Neural crest cell (in vitro differentiated cells): ENCODE data around the gene ST3GAL3. TPM values are rescaled to one million over a fixed set of nuclear protein-coding genes. Genes with fewer than 3 reads are reported as not detected.

Experiments used
- DNase-seq: peaks from one replicate; pipeline ENCODE4 v3.0.0; 2021; ENCODE audit warnings: low read depth, mixed read lengths, low spot score
- H3K27ac Mint-ChIP-seq: one replicate; pipeline ENCODE4 v1.8.0; 2021; ENCODE audit warnings: mild to moderate bottlenecking, mixed read lengths; ENCODE audit not compliant: unreplicated experiment
- H3K27me3 Mint-ChIP-seq: 2 replicates; pipeline ENCODE4 v1.8.0; 2021; ENCODE audit warnings: low read depth, mild to moderate bottlenecking, mixed read lengths
- H3K36me3 Mint-ChIP-seq: 2 replicates; pipeline ENCODE4 v1.8.0; 2021; ENCODE audit warnings: low read depth, mild to moderate bottlenecking, mixed read lengths
- H3K4me1 Mint-ChIP-seq: 2 replicates; pipeline ENCODE4 v1.8.0; 2021; ENCODE audit warnings: mixed read lengths
- H3K4me3 Mint-ChIP-seq: one replicate; pipeline ENCODE4 v1.8.0; 2021; ENCODE audit warnings: mild to moderate bottlenecking, mixed read lengths
- H3K9me3 Mint-ChIP-seq: 2 replicates; pipeline ENCODE4 v1.8.0; 2021; ENCODE audit warnings: mixed read lengths
- CTCF ChIP-seq: fragments of 200-600 bp; sonication (generic); conservative IDR thresholded peaks from 2 replicates; pipeline ENCODE4 v1.5.0; 2021; ENCODE audit warnings: antibody characterized with exemption, mild to moderate bottlenecking
- long read RNA-seq: library from polyadenylated mRNA; unstranded; transcript quantifications from one replicate; pipeline ENCODE4 v2.0.0, GENCODE V29; 2020
- total RNA-seq: library from RNA; stranded (reverse); gene quantifications from 2 replicates; pipeline ENCODE4 v1.2.1, GENCODE V29; 2021

The ST3GAL3 gene
- total RNA-seq: 34.8 and 37.4 TPM in 2 replicates
- long read RNA-seq, partial matches to known transcripts: 8 of 14 reads
- long read RNA-seq, other reads (novel, unspliced or antisense): 4 of 14 reads

DNA sequence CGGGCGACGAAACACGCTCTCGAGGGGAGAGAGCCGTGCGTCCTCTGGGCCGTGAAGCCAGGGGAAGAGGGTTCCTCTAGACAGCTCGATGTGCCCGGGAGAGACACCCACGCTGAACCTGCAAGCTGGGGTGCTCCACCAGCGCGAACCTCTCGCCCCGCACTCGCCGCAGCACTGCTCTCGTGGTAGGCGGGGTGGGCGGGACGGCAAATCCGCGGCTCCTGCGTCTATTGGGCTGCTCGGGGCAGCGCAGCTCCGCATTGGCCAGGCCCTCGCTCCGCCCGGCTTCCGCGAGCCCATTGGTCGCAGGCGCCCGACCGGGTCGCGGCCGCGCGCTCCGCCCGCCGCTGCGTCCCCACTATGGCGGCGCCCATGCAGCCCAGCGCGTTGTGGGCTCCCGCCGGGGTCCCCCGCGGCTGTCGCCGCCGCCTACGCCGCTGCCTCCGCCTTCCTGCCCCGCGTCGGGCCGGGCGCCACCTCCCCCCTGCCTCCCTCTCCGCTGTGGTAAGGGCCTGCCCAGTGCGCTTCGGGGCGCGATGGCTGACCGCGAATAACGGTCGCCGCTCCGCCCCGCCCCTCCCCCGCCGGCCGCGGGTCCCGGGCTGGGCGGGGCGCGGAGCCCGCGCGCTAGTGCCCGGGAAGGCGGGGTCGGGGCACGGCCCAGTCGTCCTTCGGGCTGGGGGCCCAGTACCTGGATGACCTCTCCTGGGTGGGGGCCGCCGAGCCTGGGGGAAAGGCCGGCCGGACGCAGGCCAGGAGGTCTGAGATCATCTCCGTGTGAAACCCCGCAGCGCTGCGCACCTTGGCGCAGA is at the start of gene ST3GAL3:
TSS of gene ST3GAL3 (plus strand) at position 347 of the 812 bp plus-strand sequence. CDS start 28,727 bp downstream, outside the sequence.
- Mint-ChIP-seq H3K9me3 (no peaks in the 10 kb centered on the region), H3K4me3 (peak within 1 kb of the TSS; percentile 93), H3K36me3 (peaks cover 18% of the 10 kb centered on the region), H3K27ac (peak within 1 kb of the TSS; percentile 91), H3K27me3 (no peaks in the 10 kb centered on the region), H3K4me1 (peaks cover 28% of the 10 kb centered on the region)
- DNase-seq: peak; percentile 83
- TF ChIP-seq CTCF: no peak

GRCh38 chr1:43659212-43660166 is 47.8 kb upstream of the ST3GAL3 start:
- Mint-ChIP-seq H3K4me1 (no peaks in the 10 kb centered on the region), H3K27ac (no peak overlapping the region), H3K27me3 (no peaks in the 10 kb centered on the region), H3K4me3 (no peak overlapping the region), H3K36me3 (peaks cover 28% of the 10 kb centered on the region), H3K9me3 (no peaks in the 10 kb centered on the region)
- TF ChIP-seq CTCF: no peak
- no peak for DNase-seq

GRCh38 chr1:43660355-43660754 is 47.0 kb upstream of the ST3GAL3 start:
- TF ChIP-seq CTCF: no peak
- no peak overlapping the region for H3K27ac Mint-ChIP-seq
- no peaks in the 10 kb centered on the region for H3K27me3 Mint-ChIP-seq
- DNase-seq: no peak
- no peaks in the 10 kb centered on the region for H3K4me1 Mint-ChIP-seq
- H3K9me3 Mint-ChIP-seq: no peaks in the 10 kb centered on the region
- H3K4me3 Mint-ChIP-seq: no peak overlapping the region
- H3K36me3 Mint-ChIP-seq: peaks cover 31% of the 10 kb centered on the region

- Mint-ChIP-seq H3K27ac (no peak overlapping the region), H3K9me3 (no peaks in the 10 kb centered on the region), H3K4me3 (no peak overlapping the region), H3K36me3 (peaks cover 44% of the 10 kb centered on the region), H3K27me3 (no peaks in the 10 kb centered on the region), H3K4me1 (no peaks in the 10 kb centered on the region)
- no peak for DNase-seq
- TF ChIP-seq CTCF: no peak
Measured at GRCh38 chr1:43664369-43664768, 43.0 kb upstream of the ST3GAL3 start.

GRCh38 chr1:43666608-43667007 is 40.7 kb upstream of the ST3GAL3 start:
- no peak overlapping the region for H3K4me3 Mint-ChIP-seq
- no peak for DNase-seq
- no peaks in the 10 kb centered on the region for H3K9me3 Mint-ChIP-seq
- peaks cover 44% of the 10 kb centered on the region for H3K36me3 Mint-ChIP-seq
- H3K27ac Mint-ChIP-seq: no peak overlapping the region
- H3K4me1 Mint-ChIP-seq: no peaks in the 10 kb centered on the region
- H3K27me3 Mint-ChIP-seq: no peaks in the 10 kb centered on the region
- TF ChIP-seq CTCF: no peak
